ENCODE results near the gene PTH2R.
"Not testable (repeated sequence)": the region's sequence is repeated elsewhere in the genome, so short reads cannot be mapped to it uniquely, and the experiment has no call there.

Gene PTH2R

DNA sequence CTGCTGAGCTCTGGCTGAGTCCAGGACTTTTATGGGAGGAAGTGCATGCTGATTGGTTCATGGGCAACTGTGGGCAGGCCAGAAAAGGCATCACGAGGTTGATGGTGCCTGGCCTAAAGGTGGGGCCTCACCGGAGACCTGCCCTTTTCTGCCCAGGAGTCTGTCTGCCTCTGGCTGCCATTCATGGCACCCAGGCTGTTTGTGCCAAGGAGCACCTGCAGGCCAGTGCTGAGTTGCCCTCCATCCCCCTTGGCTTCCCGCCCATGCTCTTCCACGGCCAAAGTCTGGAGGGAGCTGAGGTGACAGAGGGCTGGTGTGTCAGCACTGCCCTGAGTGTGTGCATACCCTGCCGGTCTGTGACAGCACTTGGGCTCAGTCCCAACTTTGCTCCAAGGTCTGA, 123.2 kb downstream of the PTH2R start:
- TF ChIP-seq CTCF (IDR thresholded peaks at IDR 0.05; ENCODE audit: low read length, missing control alignments) = no peak
- H3K4me3 ChIP-seq (replicated peaks; ENCODE audit: low read depth, low read length) = no peak overlapping the region
- DNase-seq (ENCODE audit: low read depth) = no peak

- no peak for TF ChIP-seq CTCF (IDR thresholded peaks at IDR 0.05; ENCODE audit: low read length, missing control alignments)
- no peak overlapping the region for H3K4me3 ChIP-seq (replicated peaks; ENCODE audit: low read depth, low read length)
- DNase-seq (ENCODE audit: low read depth) = no peak
These were observed 124.8 kb downstream of the PTH2R start for GRCh38 chr2:208531361-208531760.

GRCh38 chr2:208535578-208535977, 129.0 kb downstream of the PTH2R start:
- not testable (repeated sequence) for DNase-seq (ENCODE audit: low read depth); H3K4me3 ChIP-seq (replicated peaks; ENCODE audit: low read depth, low read length)

GRCh38 chr2:208541461-208541988, 134.9 kb downstream of the PTH2R start:
- H3K4me3 ChIP-seq (replicated peaks; ENCODE audit: low read depth, low read length) = no peak overlapping the region
- no peak for TF ChIP-seq CTCF (IDR thresholded peaks at IDR 0.05; ENCODE audit: low read length, missing control alignments)
- DNase-seq (ENCODE audit: low read depth) = no peak

DNA sequence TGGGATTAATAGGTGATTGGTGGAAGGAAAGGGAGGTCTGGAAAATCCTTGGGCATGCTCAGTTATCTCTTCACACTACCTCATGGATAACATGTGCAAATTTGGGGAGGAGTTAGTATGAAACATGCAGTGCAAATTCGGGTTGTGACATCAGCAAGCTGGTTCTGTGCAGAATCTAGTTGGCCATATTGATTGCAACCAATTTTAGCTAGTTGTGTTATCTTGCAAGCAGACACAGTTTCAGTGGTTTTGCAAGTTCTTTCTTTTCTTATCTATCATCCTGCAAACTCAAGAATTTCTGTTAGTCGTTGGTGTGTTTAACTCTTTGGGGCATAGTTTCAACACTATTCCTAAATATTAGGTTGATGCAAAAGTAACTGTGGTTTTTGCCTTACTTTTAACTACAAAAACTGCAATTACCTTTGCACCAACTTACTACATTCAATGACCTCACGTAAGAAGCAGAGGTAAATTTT, 135.4 kb downstream of the PTH2R start:
- TF ChIP-seq CTCF (IDR thresholded peaks at IDR 0.05; ENCODE audit: low read length, missing control alignments) = no peak
- DNase-seq (ENCODE audit: low read depth) = no peak
- no peak overlapping the region for H3K4me3 ChIP-seq (replicated peaks; ENCODE audit: low read depth, low read length)

DNA sequence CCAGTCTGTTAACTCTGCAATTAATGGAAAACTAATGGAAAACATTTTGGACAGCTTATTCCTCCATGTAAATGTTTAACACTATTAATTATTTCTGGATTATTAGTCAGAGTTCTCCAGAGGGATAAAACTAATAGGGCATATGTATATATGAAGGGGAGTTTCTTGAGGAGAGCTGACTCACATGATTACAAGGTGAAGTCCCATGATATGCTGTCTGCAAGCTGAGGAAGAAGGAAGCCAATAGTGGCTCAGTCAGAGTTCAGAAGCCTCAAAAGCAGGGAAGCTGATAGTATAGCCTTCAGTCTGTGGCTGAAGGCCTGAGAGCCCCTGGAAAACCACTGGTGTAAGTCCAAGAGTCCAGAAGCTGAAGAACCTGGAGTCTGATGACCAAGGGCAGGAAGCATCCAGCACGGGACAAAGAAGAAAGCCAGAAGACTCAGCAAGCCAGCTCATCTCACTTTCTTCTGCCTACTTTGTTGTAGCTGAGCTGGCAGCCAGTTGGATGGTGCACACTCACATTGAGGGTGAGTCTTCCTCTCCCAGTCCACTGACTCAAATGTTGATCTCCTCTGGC, 136.0 kb downstream of the PTH2R start:
- no peak overlapping the region for H3K4me3 ChIP-seq (replicated peaks; ENCODE audit: low read depth, low read length)
- no peak for TF ChIP-seq CTCF (IDR thresholded peaks at IDR 0.05; ENCODE audit: low read length, missing control alignments)
- DNase-seq (ENCODE audit: low read depth) = no peak

All from fibroblast of pulmonary artery (primary cell).